ENCODE data around the gene SEMA3A. TPM values are rescaled to one million over a fixed set of nuclear protein-coding genes. Genes with fewer than 3 reads are reported as not detected.

SEMA3A gene
- total RNA-seq, 1 experiment from 2014 or later, result 14.2 TPM

GRCh38 chr7:84088802-84089201, 105.8 kb downstream of the SEMA3A start:
- H2AFZ ChIP-seq (ENCODE audit: low read depth, low read length, poor library complexity, severe bottlenecking), result no peak overlapping the region
- DNase-seq (ENCODE audit: low read depth, low spot score), result no peak
- BruUV-seq (replicated peaks), result no TSS peak
- intact Hi-C loops (cut with micrococcal nuclease), result no loop called here
- ChIA-PET POLR2A (interaction anchor here (0.9 kb wide), 1 partner anchor 116 kb away, joined by 4 read pairs; no protein-coding TSS in a partner anchor), CTCF (no interaction called here), RAD21 (ENCODE audit: low non-redundant PET in 1 of 2, low total read pairs in 2 of 2, uncharacterized antibody in 2 of 2, unreplicated experiment in 2 of 2) (no interaction called here)
- H3K9me2 ChIP-seq (ENCODE audit: insufficient read depth), result no peaks in the 10 kb centered on the region
- H3K36me3 ChIP-seq (ENCODE audit: control insufficient read depth in 1 of 2, insufficient read depth in 2 of 2, low read length in 2 of 2), result no peaks in the 10 kb centered on the region
- no peak overlapping the region for H3K27ac ChIP-seq (ENCODE audit: low read depth, low read length)
- H3K4me3 ChIP-seq (replicated peaks in 1 of 2; ENCODE audit: low read depth in 1 of 2, low read length in 2 of 2), result no peak overlapping the region
- peaks cover 5 to 17% of the 10 kb centered on the region in 2 experiments; a peak in 3 of 4 replicates for H3K4me1 ChIP-seq (ENCODE audit: control insufficient read depth in 1 of 2, insufficient read depth in 2 of 2, low read length in 2 of 2)
- no peaks in the 10 kb centered on the region for H3K79me2 ChIP-seq (ENCODE audit: insufficient read depth, low read length)
- TF ChIP-seq RAD21 (IDR thresholded peaks at IDR 0.05; ENCODE audit: low read depth), result no peak
- TF ChIP-seq POLR2A (IDR thresholded peaks at IDR 0.05; ENCODE audit: borderline replicate concordance, extremely low read depth, insufficient read depth, insufficient read length), result no peak
- no peak for TF ChIP-seq SIN3A (IDR thresholded peaks at IDR 0.05; ENCODE audit: low read depth)
- no peak for TF ChIP-seq EGR1 (IDR thresholded peaks at IDR 0.05; ENCODE audit: low read depth)
- TF ChIP-seq ATF3 (IDR thresholded peaks at IDR 0.05), result no peak
- TF ChIP-seq, protein P1, sequence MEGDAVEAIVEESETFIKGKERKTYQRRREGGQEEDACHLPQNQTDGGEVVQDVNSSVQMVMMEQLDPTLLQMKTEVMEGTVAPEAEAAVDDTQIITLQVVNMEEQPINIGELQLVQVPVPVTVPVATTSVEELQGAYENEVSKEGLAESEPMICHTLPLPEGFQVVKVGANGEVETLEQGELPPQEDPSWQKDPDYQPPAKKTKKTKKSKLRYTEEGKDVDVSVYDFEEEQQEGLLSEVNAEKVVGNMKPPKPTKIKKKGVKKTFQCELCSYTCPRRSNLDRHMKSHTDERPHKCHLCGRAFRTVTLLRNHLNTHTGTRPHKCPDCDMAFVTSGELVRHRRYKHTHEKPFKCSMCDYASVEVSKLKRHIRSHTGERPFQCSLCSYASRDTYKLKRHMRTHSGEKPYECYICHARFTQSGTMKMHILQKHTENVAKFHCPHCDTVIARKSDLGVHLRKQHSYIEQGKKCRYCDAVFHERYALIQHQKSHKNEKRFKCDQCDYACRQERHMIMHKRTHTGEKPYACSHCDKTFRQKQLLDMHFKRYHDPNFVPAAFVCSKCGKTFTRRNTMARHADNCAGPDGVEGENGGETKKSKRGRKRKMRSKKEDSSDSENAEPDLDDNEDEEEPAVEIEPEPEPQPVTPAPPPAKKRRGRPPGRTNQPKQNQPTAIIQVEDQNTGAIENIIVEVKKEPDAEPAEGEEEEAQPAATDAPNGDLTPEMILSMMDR (IDR thresholded peaks at IDR 0.05 in 2 of 3, conservative IDR thresholded peaks at IDR 0.05 in 1 of 3; ENCODE audit: borderline replicate concordance in 1 of 3, insufficient read depth in 1 of 3, low read depth in 2 of 3, low read length in 2 of 3), result no peak
- no peak for TF ChIP-seq MAX (IDR thresholded peaks at IDR 0.05)
- no peak for TF ChIP-seq YY1 (IDR thresholded peaks at IDR 0.05; ENCODE audit: extremely low read depth, insufficient replicate concordance, low read depth, low read length)
- no peak for TF ChIP-seq TCF7L2 (IDR thresholded peaks at IDR 0.05; ENCODE audit: borderline replicate concordance, extremely low read depth, insufficient read depth, insufficient read length)
- TF ChIP-seq SRF (IDR thresholded peaks at IDR 0.05; ENCODE audit: low read depth), result no peak
- no peak for TF ChIP-seq ZNF274 (IDR thresholded peaks at IDR 0.05; ENCODE audit: low read depth, low read length)
- no peak for TF ChIP-seq REST (IDR thresholded peaks at IDR 0.05; ENCODE audit: low read depth)
- TF ChIP-seq FOSL1 (IDR thresholded peaks at IDR 0.05; ENCODE audit: low read depth), result no peak
- no peak for TF ChIP-seq ELF1 (IDR thresholded peaks at IDR 0.05; ENCODE audit: borderline replicate concordance, low read depth)
- no peak for TF ChIP-seq JUND (IDR thresholded peaks at IDR 0.05)
- TF ChIP-seq SP1 (IDR thresholded peaks at IDR 0.05; ENCODE audit: low read depth), result no peak
- no peaks in the 10 kb centered on the region for H3K9me3 ChIP-seq (ENCODE audit: control insufficient read depth in 1 of 2, insufficient read depth in 1 of 2, low read depth in 1 of 2, low read length in 2 of 2)
- no peak overlapping the region for H3K9ac ChIP-seq (ENCODE audit: low read length)
- ATAC-seq, result no peak
- H4K20me1 ChIP-seq (ENCODE audit: insufficient read depth), result no peaks in the 10 kb centered on the region
- no peaks in the 10 kb centered on the region for H3K27me3 ChIP-seq (ENCODE audit: insufficient read depth, low read length)
- H3K4me2 ChIP-seq (ENCODE audit: low read length), result no peak overlapping the region
